Stimulated activated CD8-positive, alpha-beta memory T cell treated with anti-CD3 and anti-CD28 coated beads, Interleukin-12 subunit alpha, Interleukin-12 subunit beta, amount 100 ng/mL, for 24 hours (primary cell): ENCODE results near the gene FSTL5.
"Not testable (repeated sequence)": the region's sequence is repeated elsewhere in the genome, so short reads cannot be mapped to it uniquely, and the experiment has no call there.

ENCODE experiments used
- DNase-seq: peaks from one replicate; pipeline ENCODE4 v3.0.0-alpha.2; 2020; ENCODE audit errors: extremely low read depth

The FSTL5 gene

DNA sequence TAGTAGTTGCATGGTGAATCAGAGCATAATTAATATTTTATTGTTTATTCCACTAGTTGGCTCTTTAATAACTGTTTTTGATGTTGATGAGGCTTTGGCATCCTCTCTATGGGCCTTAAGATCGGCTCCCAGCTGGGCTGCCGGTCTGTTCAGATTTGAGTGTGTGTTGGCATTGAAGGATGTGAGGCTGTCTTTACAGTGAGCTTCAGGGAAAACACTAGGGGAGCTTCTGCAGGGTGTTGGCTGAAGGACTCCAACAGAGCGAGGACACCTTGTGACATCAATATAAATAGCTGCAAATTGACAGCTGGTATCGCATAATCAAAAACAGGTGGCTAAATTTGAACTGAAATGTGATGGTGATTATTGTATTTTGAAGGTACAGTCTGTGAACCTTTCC, 322.0 kb downstream of the FSTL5 start:
- DNase-seq = no peak

DNA sequence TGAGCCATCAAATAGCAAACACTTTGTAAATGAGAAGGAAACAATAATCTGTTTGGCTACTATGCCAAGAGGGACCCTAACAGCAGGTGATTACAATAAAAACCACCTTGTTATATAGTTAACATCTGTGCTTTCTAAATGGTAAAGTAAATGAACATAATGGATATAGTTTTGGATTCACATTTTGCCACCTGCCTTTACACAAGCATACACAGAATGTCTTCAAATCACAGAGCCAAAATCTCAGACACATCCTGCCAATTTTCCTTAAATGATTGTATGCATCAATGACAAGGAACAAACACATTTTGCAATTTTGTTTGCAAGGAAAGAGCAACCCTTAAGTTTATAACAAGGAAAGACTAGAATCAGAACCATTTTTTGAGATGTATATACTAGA, 334.2 kb downstream of the FSTL5 start:
- no peak for DNase-seq

DNA sequence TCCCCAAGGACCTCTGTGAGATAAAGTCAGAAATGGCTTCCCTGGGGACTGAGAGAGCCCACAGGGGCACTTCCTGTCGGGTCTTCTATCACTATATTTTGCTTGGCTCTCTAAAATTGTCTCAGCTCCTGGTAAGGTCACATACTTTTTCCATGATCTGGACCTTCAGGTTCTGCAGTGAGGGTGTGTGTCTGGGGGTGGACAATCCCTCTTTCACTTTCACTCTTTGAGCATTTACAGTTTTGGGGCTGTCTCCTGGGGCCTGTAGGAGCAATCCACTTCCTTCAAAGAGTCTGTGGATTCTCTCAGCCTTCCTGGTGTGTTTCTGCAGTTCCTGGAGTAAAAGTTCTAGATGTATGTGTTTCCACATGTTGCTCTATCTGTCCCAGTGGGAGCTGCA, 335.7 kb downstream of the FSTL5 start:
- no peak for DNase-seq

DNA sequence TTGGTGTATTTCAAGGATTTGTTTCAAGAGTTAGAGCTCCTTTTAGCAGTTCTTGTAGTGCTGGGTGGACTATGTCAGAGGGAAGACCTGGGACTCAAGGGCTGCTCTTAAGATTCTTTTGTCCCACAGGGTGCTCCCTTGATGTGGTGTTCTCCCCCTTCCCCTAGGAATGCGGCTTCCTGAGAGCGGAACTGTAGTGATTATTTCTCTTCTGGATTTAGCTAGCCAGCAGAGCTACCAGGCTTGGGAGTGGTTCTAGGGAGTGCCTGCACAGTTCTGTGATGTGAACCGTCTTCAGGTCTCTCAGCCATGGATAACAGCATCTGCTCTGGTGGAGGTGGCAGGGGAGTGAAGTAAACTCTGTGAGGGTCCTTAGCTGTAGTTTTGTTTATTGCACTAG, 336.8 kb downstream of the FSTL5 start:
- no peak for DNase-seq

DNA sequence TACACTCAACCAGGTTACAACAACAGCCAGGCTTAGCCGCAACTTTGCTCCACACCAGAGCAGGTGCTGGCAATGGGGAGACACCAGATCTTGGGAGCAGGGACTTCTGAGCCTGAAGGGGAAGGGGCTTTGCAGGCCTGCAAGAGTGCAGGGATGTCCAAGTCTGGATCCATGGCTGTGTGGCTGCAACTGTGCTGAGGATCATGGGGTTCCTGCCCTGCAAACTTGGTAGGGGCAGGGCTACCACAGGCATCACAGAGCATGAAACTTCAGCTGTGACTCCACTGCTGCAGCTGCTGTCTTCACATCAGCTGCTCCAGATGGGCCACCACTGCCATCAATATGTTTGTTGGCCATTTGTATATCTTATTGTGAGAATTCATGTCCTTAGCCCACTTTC, 340.4 kb downstream of the FSTL5 start:
- no peak for DNase-seq

DNA sequence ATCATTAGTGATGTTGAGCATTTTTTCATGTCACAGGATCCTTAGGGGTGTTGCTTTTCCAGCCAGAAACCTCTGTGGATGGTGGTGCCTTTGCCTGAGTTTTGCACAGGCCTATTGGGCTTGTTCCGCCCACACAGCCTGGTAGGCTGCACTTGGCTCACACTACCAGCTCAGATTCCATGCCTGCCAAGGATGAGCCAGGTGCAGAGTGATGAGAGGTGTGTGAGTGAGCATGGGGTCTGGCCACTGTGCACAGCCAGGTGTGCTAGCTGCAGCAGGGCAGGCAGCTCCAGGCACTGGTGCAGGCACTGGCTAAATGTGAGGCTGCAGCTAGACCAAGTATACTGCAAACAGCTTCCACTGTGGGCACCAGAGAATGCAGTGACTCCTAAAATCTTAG, 341.6 kb downstream of the FSTL5 start:
- no peak for DNase-seq

DNA sequence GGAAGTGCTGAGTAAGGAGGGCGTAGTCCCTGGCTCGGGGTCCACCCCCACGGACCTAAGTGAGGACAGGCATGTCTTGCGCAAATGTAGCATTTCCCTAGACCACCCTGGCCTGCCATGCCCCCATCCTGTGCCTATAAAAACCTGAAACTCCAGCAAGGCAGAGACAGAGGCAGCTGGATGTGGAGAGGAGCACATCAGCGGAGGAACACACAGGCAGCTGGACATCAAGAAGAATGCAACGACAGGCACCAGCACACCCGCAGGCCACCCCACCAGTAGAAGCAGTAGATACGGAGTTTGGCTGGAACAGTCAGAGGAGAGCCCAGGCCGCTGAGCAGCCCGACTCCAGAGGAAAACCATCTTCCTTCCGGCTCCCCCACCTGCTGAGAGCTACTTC, 345.9 kb downstream of the FSTL5 start:
- DNase-seq = no peak

DNA sequence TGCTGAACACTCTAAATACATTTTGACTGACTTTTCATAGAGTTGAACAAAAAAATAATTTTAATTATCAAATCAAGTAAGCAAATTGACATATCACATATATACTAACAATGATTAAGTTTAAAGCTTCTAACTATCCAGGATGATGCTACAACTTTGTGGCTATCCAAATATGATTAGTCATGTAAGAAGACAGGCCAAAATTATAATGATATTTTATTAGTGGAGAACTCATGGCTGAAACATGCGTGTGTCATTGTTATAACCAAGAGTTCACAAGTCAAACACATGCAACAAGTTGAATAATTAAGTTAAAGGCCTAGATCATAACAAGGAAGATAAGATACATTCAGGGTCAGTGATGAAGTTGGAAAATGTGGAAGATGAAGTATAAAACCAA, 346.8 kb downstream of the FSTL5 start:
- DNase-seq = no peak

DNA sequence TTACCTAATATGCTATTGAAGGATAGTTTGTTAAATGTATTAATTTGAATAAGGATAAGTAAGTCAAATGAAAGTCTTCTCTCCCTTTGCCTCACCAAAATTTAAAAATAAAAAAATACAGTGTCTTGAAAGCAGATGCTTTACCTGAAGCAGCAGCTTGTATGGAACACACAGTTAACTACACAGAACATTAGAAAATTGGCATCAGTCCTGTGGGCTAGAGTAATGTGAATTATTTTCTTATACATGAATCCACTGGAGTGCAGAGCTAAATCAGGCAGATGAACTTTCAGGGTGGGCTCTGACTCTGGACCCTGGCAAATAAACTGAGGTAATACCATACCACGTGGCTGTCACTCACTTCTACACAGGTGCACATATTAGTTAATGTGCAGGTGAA, 348.0 kb downstream of the FSTL5 start:
- no peak for DNase-seq

DNA sequence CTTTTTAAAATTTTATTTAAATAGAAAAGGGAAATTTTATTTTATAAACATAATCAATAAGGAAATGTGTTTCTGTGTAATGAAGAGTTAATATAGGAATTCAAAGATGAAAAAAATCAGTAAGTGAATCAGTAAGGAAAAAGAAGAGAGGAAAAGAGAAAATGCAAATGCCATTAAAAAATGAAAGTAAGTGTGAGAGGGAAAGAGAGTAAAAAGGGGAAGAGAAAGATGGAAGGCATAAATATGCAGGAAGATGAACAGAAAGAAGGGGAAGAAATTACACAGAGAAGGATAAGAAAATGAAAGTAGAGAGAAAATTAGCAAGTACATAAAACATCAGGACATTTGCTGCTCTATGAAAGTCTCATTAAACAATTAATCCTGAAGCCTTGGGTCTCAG, 349.9 kb downstream of the FSTL5 start:
- DNase-seq = no peak

DNA sequence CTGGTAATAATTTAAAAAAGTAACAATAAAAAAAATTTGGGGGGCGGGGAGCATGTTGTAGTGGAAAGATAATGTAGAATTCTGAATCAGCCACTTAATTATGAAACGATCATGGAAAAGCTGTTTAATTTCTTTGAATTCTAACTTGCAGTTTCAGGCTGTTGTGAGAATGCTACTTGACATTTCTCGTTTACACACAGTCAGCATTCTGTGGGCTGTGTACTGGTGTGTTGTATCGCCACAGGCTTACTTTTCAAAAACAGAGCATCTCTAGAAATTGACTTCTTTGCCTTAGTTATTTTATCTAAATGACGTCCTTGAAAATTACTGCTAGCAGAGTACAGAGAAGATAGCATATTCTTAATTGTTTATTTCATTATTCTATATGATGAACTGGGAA, 350.4 kb downstream of the FSTL5 start:
- no peak for DNase-seq

DNA sequence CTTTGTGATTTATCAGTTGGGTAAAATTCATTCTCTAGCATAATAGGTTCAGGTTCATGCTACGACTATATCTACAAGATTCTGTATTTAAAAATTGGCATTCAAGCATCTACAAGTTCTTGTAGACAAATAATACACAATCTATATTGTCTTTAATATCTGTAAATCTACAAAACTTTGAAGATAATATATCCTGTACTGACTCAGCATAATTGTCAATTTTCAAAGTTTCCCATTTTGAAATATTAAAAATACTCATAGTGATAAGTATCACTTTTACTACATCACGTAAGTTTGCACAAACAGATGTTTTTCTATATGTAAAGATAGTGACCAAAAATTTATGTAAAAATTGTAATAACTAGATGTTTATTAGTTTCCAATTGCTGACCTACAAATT, 360.6 kb downstream of the FSTL5 start:
- no peak for DNase-seq

DNA sequence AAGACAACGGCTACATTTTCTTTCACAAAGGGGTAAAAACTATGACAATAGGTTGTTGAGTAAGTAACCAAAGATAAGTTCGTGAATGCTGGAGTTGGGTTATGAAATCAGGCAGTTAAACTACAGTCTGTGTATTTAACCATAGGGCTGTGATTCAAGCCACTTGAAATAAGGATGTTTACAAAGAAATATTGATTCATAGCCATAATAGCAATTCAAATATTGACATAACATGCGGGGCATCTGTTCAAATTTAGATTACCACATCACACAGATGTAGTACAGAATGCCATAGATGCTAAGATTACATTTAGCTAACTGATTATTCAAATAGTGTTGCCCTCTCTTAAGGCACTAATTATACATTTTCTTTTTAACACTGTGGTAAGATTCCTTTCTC, 364.1 kb downstream of the FSTL5 start:
- no peak for DNase-seq

DNA sequence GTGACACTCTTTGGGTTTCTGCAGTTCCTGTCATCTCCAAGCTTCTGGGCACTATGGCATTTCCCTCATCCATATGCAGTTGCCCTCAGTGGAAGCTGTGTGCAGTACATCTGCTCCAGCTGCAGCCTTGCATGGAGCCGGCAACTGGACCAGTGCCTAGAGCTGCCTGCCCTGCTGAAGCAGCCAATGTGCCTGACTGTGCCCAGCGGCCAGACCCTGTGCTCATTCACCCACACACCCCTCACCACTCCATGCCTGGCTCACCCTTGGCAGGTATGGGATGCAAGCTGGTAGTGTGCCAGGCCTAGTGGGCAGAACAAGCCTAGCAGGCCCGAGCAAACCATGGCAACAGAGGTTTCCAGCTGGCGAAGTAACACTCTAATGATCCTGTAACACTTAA, 370.8 kb downstream of the FSTL5 start:
- no peak for DNase-seq

DNA sequence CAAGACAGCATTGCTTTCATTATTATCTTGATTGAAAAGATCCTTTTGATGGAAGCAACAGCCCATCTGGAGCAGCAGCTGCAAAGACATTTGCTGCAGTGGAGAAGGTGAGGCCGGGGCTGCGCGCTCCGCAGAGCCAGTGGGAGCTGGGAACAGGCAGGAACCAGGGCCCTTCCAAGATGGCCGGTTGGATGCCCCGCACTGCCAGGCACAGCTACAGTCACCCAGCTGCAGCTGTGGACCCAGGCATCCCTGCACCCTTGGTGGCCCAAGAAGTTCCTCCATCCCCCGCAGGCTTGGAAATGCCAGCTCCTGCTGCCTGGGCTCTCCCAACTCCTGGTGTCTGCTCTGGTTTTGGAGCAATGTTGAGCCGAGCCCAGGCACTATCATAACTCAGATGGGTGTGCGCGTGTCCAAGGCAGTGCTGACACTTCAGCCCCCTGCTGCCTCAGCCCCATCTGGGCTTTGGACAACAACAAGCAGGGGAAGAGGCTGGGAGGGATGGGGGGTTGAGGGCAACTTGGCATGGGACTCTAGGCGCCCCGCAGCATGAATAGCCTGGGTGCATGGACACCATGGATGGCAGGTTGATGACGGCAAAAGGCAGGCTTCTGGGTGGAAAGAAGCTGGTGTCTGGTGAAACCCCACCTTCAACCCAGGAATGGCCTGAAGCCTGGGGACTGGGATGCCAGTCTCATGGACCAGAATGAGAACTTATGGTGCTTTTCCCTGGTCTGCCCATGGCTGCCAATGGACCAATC, 371.8 kb downstream of the FSTL5 start:
- no peak for DNase-seq

DNA sequence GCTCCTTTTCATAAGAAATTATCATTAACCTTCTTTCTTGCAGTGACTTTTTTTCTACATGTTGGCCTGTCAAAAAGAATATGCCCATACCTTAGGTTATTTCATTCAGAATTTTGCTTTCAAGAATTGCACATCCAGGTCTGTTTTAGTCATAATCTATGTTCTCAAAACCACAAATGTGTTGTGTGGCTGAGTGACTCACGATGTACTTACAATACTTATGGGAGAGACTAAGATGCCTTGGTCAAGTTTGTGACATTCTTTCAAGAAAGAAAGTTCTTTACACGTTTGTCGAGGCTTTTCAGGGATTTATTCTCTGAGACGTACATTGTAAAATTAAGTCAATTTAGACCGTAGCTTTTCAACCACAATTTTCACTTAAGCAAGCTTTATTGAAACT, 396.7 kb downstream of the FSTL5 start:
- DNase-seq = no peak

DNA sequence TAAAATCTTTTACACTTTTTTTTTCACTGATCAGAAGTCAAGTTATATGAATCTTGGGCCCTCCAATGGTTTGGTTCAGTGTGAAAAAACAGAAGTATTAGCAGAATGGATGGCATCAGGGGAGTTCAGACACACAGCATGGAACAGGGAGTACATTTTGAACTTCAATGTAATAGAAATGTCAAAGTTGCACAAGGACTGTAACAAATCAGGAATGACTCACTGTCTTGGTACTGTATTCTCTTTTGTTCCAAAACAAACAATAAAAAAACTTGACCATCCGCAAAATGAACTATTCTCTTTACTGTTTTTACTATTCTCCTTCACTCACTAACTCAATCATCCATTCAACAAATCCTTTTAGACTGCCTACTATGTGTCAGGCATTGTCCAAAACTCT, 401.0 kb downstream of the FSTL5 start:
- DNase-seq = no peak

DNA sequence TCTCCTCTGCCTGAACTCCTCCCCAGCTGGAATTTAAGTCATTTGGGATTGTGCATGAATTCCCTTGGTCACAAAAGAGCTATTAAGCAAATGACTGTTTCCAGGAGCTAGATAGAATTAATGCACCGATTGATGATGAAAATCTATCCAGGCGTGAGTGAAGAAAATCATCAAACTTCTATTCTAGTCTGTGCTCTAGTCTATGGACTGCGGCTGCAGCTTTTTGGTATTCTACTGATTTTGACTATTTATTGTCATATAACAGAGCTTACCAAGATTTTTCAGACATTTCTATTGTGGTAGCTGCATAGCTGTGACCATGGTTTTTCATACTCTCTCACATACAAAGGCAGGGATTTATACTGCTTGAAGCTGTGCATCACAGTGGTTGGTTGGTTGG, 403.8 kb downstream of the FSTL5 start:
- no peak for DNase-seq

DNA sequence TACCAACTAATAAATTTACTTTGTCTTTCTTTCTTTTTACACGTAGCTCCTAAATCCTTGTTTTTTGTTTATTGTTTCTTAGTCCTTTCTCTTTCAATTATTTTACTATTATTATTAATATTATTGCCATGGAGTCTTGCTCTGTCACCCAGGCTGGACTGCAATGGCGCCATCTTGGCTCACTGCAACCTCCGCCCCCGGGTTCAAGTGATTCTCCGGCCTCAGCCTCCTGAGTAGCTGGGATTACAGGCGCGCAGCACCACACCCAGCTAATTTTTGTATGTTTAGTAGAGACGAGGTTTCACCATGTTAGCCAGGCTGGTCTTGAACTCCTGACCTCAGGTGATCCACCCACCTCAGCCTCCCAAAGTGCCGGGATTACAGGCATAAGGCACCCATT, 405.4 kb downstream of the FSTL5 start:
- DNase-seq = not testable (repeated sequence)

DNA sequence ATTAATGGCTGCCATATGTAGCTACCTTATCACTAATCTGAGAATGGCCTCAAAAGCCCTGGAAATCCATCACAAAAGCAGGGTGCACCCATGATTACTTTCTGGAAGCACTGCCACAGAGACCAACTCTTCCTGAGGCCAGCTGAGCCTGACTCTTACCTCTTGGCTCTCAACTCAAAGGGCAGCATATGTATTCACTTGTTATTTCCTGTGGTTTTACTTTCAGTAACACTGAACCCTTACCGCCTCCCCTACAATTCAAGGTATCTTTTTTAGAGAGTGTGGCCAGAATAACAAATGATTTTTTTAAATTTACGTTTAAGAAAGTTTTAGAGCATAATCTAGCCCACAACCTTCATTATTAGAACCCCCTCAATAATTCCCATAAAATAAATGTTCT, 434.9 kb downstream of the FSTL5 start:
- DNase-seq = no peak

DNA sequence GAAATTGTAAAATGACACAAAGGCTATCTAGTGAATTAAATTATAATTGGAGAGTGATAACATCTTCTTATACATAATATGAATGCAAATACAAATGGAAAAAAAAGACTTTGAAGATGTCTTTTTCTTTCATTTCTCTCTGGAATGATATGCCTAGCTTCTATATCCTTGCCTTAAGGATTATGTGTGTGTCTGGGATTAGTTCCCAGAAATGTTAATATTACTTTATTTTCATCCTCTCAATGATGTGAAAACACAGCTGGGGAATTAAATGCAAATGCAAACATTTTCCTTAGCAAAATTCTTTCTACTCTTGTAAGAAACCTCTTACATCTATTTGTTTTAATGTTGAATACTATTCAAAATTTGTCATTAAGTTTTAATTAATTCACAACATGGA, 441.9 kb downstream of the FSTL5 start:
- DNase-seq = no peak

DNA sequence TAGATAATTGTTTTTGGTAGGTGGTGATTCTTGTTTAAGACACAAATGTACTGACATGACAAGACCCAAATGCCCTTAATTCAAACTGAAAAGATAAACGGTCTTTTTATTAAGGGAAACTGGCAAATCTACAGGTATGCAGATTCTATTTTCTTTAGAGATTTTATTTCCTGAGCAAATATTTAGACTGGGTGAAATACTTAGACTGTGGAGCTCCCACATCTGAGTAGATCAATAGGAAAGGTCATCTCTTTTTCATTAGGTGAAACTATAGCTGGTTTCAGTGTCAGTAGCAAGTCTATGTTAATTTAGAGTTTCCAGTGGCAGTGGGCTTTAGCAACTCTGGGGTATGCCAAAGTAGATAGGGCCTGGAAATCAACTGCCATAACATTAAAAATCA, 446.7 kb downstream of the FSTL5 start:
- no peak for DNase-seq

DNA sequence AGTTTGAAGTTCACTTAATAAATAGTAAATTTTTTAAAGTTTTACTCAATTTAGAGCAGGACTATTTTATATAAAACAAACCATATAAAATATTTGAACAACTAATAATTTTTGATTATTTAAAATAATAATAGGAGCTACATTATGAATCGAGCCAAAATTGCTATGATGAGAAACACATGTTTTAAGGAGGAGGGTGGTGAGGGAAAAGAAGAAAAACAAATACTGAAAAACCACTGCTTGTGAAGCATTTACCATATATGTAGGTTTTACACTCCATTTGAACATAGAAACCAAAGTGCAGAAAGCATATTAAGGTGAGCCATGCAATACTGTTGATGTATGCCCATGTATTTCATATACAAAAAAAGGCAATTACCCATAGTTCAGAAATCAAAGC, 448.9 kb downstream of the FSTL5 start:
- no peak for DNase-seq

DNA sequence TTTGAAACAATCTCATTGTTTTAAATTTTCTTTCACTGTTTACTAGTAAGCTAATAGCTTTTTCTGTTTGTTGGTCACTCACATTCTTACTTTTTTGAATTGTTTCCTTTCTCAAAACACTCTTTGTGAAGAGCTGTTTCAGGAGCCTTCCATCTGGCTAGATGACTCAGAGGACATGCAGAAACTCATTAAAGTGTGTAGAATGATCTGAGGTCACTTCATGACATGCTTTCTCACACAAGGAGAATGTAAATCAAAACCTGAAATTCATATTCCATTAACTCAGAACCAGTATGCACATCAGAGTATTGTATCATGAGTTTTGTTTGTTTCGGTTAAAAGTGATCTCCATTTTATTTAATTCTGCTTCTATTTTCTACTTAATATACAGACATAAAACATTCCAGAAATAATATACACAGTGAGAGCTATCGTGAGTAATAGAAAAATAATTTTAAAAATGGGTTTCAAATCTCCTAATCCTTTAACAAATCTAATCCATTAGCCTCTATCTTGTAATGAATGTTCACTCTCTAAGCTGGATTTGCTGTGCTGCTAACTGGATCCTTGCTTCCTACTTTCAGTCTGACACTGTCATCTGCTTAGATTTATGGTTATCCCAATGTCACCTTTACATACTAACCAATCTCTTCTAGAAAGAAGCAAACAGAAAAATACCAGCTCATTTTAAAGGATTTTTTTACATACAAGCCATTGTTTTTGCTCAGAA, 449.6 kb downstream of the FSTL5 start:
- no peak for DNase-seq
